Left cardiac atrium (tissue), 4 donors: ENCODE data around the gene MYO15A. TPM values are rescaled to one million over a fixed set of nuclear protein-coding genes. Genes with fewer than 3 reads are reported as not detected.
A peak's percentile ranks its signal among the peaks of the same experiment; 100 is the strongest.

Source experiments
- ATAC-seq, 2 donors: fragments of 200-7000 bp; cut with Tn5 transposase; one replicate each; pipeline ENCODE4 v1.9.1; 2020; ENCODE audit warnings: mild to moderate bottlenecking in 2 of 2, moderate library complexity in 2 of 2
- DNase-seq: peaks from one replicate; pipeline ENCODE4 v3.0.0-alpha.2; 2020
- intact Hi-C, 2 donors: fragments of 100-400 bp; cut with DNase I; formaldehyde crosslinking; loops; one replicate each; pipeline versions ENCODE4 v1.14.1 to v1.15.1; 2022 to 2023
- total RNA-seq, 2 donors: library from RNA; stranded (reverse); fragmentation: NEBNext Ultra II Directional; extraction: Animal tissue kit (Norgen Biotek cat#: 25700); gene quantifications; one replicate each; pipeline ENCODE4 v1.2.1, GENCODE V29; 2021
- donor health status: DM: no; HTN: yes; CAD: no.
- donor health status: DM: no; HTN: yes; CAD: no; lungs with severe emphysema.
- donor health status: DM: yes; HTN: yes; CAD: no.
- donor health status: Dilated cardiomyopathy.

The MYO15A gene
- total RNA-seq, 2 donors from 2014 or later, result 0.71 to 1.1 TPM

GRCh38 chr17:18146259-18146658 lies 37.7 kb downstream of the MYO15A start:
- DNase-seq, result no peak
- ATAC-seq, result no peak
- intact Hi-C loops, result loop anchor here in 1 of 2 donors (10.0 kb wide), 1 partner anchor 69 kb away; no protein-coding TSS in a partner anchor

- ATAC-seq (no peak), DNase-seq (no peak)
- intact Hi-C loops, result loop anchor here in 1 of 2 donors (10.0 kb wide), 1 partner anchor 68 kb away; no protein-coding TSS in a partner anchor
Measured at GRCh38 chr17:18146980-18147379, 38.4 kb downstream of the MYO15A start.

- intact Hi-C loops, result loop anchor here in 1 of 2 donors (10.0 kb wide), 1 partner anchor 66 kb away; no protein-coding TSS in a partner anchor
Measured at GRCh38 chr17:18148586-18148985, 40.0 kb downstream of the MYO15A start.

GRCh38 chr17:18151290-18151689 lies 42.7 kb downstream of the MYO15A start:
- ATAC-seq, result no peak
- DNase-seq, result no peak
- intact Hi-C loops, result no loop called here

More at GRCh38 chr17:18148586-18148985, 40.0 kb downstream of the MYO15A start:
- ATAC-seq (no peak), DNase-seq (no peak)

GRCh38 chr17:18155179-18155578 lies 46.6 kb downstream of the MYO15A start:
- intact Hi-C loops, result no loop called here
- no peak for ATAC-seq
- DNase-seq, result no peak

GRCh38 chr17:18156171-18156975 lies 47.8 kb downstream of the MYO15A start:
- DNase-seq, result no peak
- ATAC-seq, result no peak
- intact Hi-C loops, result no loop called here

GRCh38 chr17:18156976-18157280 lies 48.4 kb downstream of the MYO15A start:
- intact Hi-C loops, result no loop called here
- DNase-seq (no peak), ATAC-seq (no peak)

- intact Hi-C loops, result no loop called here
- no peak for DNase-seq
- ATAC-seq, result no peak
Measured at GRCh38 chr17:18157354-18157985, 48.9 kb downstream of the MYO15A start.

GRCh38 chr17:18158022-18158600 lies 49.6 kb downstream of the MYO15A start:
- DNase-seq (peak; percentile 97), ATAC-seq (peak; percentile 71 to 78)
- intact Hi-C loops, result no loop called here

- ATAC-seq, result no peak
- DNase-seq, result no peak
- intact Hi-C loops, result no loop called here
Measured at GRCh38 chr17:18159551-18160120, 51.1 kb downstream of the MYO15A start.

- no peak for DNase-seq
- intact Hi-C loops, result no loop called here
- ATAC-seq, result no peak
Measured at GRCh38 chr17:18160128-18160856, 51.7 kb downstream of the MYO15A start.

- ATAC-seq (no peak), DNase-seq (no peak)
- intact Hi-C loops, result no loop called here
Measured at GRCh38 chr17:18161207-18162145, 52.9 kb downstream of the MYO15A start.

GRCh38 chr17:18163547-18163946 lies 55.0 kb downstream of the MYO15A start:
- DNase-seq (no peak), ATAC-seq (no peak)
- intact Hi-C loops, result no loop called here

GRCh38 chr17:18166894-18167293 lies 58.3 kb downstream of the MYO15A start:
- DNase-seq, result no peak
- ATAC-seq, result peak in 1 of 2 donors; percentile 25
- intact Hi-C loops, result no loop called here

GRCh38 chr17:18167421-18167820 lies 58.9 kb downstream of the MYO15A start:
- intact Hi-C loops, result no loop called here
- DNase-seq (no peak), ATAC-seq (no peak)

GRCh38 chr17:18172531-18173278 lies 64.1 kb downstream of the MYO15A start:
- DNase-seq, result no peak
- ATAC-seq, result peak in 1 of 2 donors; percentile 45
- intact Hi-C loops, result no loop called here

- DNase-seq, result no peak
- intact Hi-C loops, result no loop called here
- ATAC-seq, result no peak
Measured at GRCh38 chr17:18173740-18174139, 65.2 kb downstream of the MYO15A start.

GRCh38 chr17:18176176-18176575 lies 67.6 kb downstream of the MYO15A start:
- intact Hi-C loops, result no loop called here
- no peak for ATAC-seq
- DNase-seq, result no peak
